Lung (tissue), 16 donors: Measurements from ENCODE around the gene BICRAL. TPM values are rescaled to one million over a fixed set of nuclear protein-coding genes. Genes with fewer than 3 reads are reported as not detected.
"Not testable (repeated sequence)": the region's sequence is repeated elsewhere in the genome, so short reads cannot be mapped to it uniquely, and the experiment has no call there.

Experiments used
- ATAC-seq: fragments of 200-7000 bp; cut with Tn5 transposase; one replicate; pipeline ENCODE4 v1.9.1; 2020; ENCODE audit warnings: moderate number of reproducible peaks; ENCODE audit not compliant: insufficient read depth, low FRiP score
- DNase-seq, 3 donors: peaks; one replicate each; pipeline ENCODE4 v3.0.0-alpha.2; 2013 to 2017
- H3K27ac ChIP-seq, 2 donors: one replicate each; pipeline ENCODE4 v1.5.1; 2013; ENCODE audit warnings: mild to moderate bottlenecking in 2 of 2, moderate library complexity in 2 of 2, control low read depth in 1 of 2, inconsistent platforms in 1 of 2, low read depth in 1 of 2, low read length in 1 of 2
- H3K27me3 ChIP-seq, 3 donors: one replicate each; pipeline ENCODE4 v1.5.1; 2013; ENCODE audit warnings: low read length in 2 of 3; ENCODE audit not compliant: control insufficient read depth in 3 of 3, insufficient read depth in 3 of 3
- H3K36me3 ChIP-seq, 4 donors: one replicate each; pipeline ENCODE4 v1.5.1; 2013; ENCODE audit warnings: low read length in 4 of 4, mild to moderate bottlenecking in 1 of 4, moderate library complexity in 1 of 4; ENCODE audit not compliant: control insufficient read depth in 4 of 4, insufficient read depth in 4 of 4
- H3K4me1 ChIP-seq, 5 donors: one replicate each; pipeline ENCODE4 v1.5.1; 2013; ENCODE audit warnings: low read length in 5 of 5, mild to moderate bottlenecking in 2 of 5, moderate library complexity in 1 of 5; ENCODE audit not compliant: control insufficient read depth in 5 of 5, insufficient read depth in 5 of 5
- H3K4me3 ChIP-seq: one replicate; pipeline ENCODE4 v1.5.1; 2013; ENCODE audit warnings: mild to moderate bottlenecking, control low read depth, moderate library complexity
- H3K9ac ChIP-seq, 2 donors: one replicate each; pipeline ENCODE4 v1.5.1; 2013; ENCODE audit warnings: low read length in 2 of 2, control low read depth in 1 of 2; ENCODE audit not compliant: insufficient read depth in 1 of 2
- H3K9me3 ChIP-seq, 4 donors: one replicate each; pipeline ENCODE4 v1.5.1; 2013; ENCODE audit warnings: low read length in 3 of 4, mild to moderate bottlenecking in 1 of 4, moderate library complexity in 1 of 4; ENCODE audit not compliant: control insufficient read depth in 4 of 4, insufficient read depth in 3 of 4
- WGBS, 2 donors: extraction: QIAGEN DNeasy Blood & Tissue Kit; methylation state at CpG; one replicate each; pipeline ENCODE4 v1.1.7; 2013; 5-methylcytosine and 5-hydroxymethylcytosine counted together
- long read RNA-seq, 5 donors: transcript quantifications; one replicate each; lab custom pipeline, GENCODE V29; 2026
- polyA plus RNA-seq, 2 donors: library from polyadenylated mRNA; stranded (reverse); fragments of 200-250 nt; gene quantifications; one replicate each; pipeline ENCODE4 v1.2.1, GENCODE V29; 2013
- total RNA-seq, 2 donors: library from RNA; depleted of rRNA in 1 of 2; stranded (reverse); fragments of >200 nt in 1 of 2; gene quantifications; one replicate each; pipeline ENCODE4 v1.2.1, GENCODE V29; 2014 to 2021
- TF ChIP-seq, protein P1 (sequence below): IDR thresholded peaks from 2 replicates; pipeline ENCODE4 v1.5.1; 2012; ENCODE audit warnings: mild to moderate bottlenecking; ENCODE audit errors: control extremely low read depth, extremely low read depth
- donor health status: control.
- donor health status: control.
- donor health status: Bipolar disorder and iron deficiency.
- donor health status: healthy.
- donor health status: DM: yes; HTN: yes; CAD: no.

BICRAL gene, protein sequence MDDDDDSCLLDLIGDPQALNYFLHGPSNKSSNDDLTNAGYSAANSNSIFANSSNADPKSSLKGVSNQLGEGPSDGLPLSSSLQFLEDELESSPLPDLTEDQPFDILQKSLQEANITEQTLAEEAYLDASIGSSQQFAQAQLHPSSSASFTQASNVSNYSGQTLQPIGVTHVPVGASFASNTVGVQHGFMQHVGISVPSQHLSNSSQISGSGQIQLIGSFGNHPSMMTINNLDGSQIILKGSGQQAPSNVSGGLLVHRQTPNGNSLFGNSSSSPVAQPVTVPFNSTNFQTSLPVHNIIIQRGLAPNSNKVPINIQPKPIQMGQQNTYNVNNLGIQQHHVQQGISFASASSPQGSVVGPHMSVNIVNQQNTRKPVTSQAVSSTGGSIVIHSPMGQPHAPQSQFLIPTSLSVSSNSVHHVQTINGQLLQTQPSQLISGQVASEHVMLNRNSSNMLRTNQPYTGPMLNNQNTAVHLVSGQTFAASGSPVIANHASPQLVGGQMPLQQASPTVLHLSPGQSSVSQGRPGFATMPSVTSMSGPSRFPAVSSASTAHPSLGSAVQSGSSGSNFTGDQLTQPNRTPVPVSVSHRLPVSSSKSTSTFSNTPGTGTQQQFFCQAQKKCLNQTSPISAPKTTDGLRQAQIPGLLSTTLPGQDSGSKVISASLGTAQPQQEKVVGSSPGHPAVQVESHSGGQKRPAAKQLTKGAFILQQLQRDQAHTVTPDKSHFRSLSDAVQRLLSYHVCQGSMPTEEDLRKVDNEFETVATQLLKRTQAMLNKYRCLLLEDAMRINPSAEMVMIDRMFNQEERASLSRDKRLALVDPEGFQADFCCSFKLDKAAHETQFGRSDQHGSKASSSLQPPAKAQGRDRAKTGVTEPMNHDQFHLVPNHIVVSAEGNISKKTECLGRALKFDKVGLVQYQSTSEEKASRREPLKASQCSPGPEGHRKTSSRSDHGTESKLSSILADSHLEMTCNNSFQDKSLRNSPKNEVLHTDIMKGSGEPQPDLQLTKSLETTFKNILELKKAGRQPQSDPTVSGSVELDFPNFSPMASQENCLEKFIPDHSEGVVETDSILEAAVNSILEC
- 10 to 100 TPM; 14.6 to 18.6 TPM for total RNA-seq
- polyA plus RNA-seq, result 1 to 10 TPM; 2.8 to 6.8 TPM
- long read RNA-seq, donor 1, result 0 reads
- long read RNA-seq, donor 2, result 0 reads
- long read RNA-seq, donor 3, partial matches to known transcripts, result 13 of 13 reads
- long read RNA-seq, donor 3, other reads (novel, unspliced or antisense), result 0 of 13 reads
- long read RNA-seq, donor 4, result 0 reads
- long read RNA-seq, donor 5, partial matches to known transcripts, result 5 of 5 reads
- long read RNA-seq, donor 5, other reads (novel, unspliced or antisense), result 0 of 5 reads

DNA sequence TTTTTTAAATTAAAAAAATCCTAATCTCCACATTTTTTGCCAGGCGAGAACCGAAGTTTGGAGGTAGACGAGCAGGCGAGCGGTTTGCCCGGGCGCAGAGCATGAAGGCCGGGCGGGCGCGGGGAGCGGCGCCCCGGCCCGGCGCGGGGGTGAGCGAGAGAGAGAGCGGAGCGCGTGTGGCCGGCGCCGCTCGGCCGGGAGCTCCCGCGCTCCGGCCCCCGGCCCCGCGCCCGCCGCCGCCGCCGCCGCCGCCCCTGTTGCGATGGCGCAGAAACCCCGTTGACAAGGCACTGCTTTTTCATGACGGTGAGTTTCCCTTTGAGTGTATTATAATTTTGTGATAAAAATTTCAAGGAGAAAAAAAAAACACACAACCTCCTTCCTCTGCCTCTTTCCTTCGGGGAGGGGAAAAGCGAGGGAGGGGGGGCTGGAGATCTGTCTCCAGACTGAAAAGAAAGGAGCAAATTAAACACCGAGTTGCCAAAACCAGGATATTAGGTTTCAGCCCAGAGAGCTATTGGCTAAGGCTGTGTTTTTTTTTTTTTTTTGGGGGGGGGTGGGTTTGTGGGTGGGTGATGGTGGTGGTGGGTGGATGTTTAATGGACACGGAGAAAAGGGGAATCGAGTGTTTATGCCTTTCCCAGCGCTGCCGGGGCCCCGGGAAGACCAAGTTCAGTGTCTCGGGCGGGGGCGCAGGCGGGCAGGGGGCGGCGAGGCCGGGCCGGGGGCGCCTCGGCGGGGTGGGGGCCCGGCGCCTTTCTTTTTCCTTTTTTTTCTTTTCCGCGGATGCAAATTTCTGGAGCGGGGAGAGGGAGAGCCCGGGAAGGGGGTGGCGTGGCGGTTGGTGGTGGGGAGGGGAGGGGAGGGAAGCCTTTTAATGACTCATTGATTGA is at the start of gene BICRAL:
BICRAL (plus strand) TSS at position 257 of the 893 bp plus-strand sequence. CDS start 39,971 bp downstream, outside the sequence.
- H3K4me3 ChIP-seq, result peak within 1 kb of the TSS; percentile 57
- H3K9ac ChIP-seq, result peak within 1 kb of the TSS; percentile 88 to 99
- 0 to 1% methylated on average over 62 to 66 of the region's 70 CpGs for WGBS, 2 donors
- peaks cover 0 to 6% (median 0%) of the 10 kb centered on the region in 4 donors for H3K36me3 ChIP-seq
- H3K9me3 ChIP-seq, result no peaks in the 10 kb centered on the region
- peaks cover 4 to 27% (median 10%) of the 10 kb centered on the region in 5 donors for H3K4me1 ChIP-seq
- TF ChIP-seq, protein P1, sequence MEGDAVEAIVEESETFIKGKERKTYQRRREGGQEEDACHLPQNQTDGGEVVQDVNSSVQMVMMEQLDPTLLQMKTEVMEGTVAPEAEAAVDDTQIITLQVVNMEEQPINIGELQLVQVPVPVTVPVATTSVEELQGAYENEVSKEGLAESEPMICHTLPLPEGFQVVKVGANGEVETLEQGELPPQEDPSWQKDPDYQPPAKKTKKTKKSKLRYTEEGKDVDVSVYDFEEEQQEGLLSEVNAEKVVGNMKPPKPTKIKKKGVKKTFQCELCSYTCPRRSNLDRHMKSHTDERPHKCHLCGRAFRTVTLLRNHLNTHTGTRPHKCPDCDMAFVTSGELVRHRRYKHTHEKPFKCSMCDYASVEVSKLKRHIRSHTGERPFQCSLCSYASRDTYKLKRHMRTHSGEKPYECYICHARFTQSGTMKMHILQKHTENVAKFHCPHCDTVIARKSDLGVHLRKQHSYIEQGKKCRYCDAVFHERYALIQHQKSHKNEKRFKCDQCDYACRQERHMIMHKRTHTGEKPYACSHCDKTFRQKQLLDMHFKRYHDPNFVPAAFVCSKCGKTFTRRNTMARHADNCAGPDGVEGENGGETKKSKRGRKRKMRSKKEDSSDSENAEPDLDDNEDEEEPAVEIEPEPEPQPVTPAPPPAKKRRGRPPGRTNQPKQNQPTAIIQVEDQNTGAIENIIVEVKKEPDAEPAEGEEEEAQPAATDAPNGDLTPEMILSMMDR, result no peak
- peak; percentile 83 to 94 (median 93) for DNase-seq
- peak; percentile 72 for ATAC-seq
- peak within 1 kb of the TSS; percentile 98 to 100 for H3K27ac ChIP-seq
- H3K27me3 ChIP-seq, result no peaks in the 10 kb centered on the region

DNA sequence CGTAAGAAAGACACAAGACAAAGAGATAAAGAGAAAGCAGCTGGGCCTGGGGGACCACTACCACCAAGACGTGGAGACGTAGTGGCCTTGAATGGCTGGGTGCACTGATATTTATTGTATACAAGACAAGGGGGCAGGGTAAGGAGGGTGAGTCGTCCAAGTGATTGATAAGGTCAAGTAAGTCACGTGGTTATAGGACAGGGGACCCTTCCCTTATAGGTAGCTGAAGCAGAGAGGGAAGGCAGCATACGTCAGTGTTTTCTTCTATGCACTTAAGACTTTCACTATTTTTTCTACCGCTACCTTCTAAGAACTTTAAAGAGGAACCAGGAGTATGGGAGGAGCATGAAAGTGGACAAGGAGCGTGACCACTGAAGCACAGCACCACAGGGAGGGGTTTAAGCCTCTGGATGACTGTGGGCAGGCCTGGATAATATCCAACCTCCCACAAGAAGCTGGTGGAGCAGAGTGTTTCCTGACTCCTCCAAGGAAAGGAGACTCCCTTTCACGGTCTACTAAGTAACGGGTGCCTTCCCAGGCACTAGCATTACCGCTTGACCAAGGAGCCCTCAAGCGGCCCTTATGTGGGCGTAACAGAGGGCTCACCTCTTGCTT is 47.9 kb upstream of the BICRAL start:
- not testable (repeated sequence) for H3K9me3 ChIP-seq, H3K9ac ChIP-seq, H3K27me3 ChIP-seq, ATAC-seq, H3K4me1 ChIP-seq, H3K27ac ChIP-seq, H3K36me3 ChIP-seq, H3K4me3 ChIP-seq
- DNase-seq, result peak in 1 of 3 donors; percentile 45
- 65 to 78% methylated on average over 13 of the region's 13 CpGs for WGBS, 2 donors

GRCh38 chr6:42735976-42736375 is 45.9 kb upstream of the BICRAL start:
- H3K27ac ChIP-seq, result no peak overlapping the region
- H3K27me3 ChIP-seq, result no peaks in the 10 kb centered on the region
- H3K4me3 ChIP-seq, result no peak overlapping the region
- H3K36me3 ChIP-seq, result no peaks in the 10 kb centered on the region
- DNase-seq, result no peak
- no peak for ATAC-seq
- H3K9me3 ChIP-seq, result no peaks in the 10 kb centered on the region
- H3K4me1 ChIP-seq, result peaks cover 0 to 1% (median 0%) of the 10 kb centered on the region in 5 donors
- TF ChIP-seq, protein P1, result no peak
- no peak overlapping the region for H3K9ac ChIP-seq
- WGBS, 2 donors, result 91 to 94% methylated on average over 3 of the region's 3 CpGs
